C4-2B (cell line): ENCODE results near the gene NLGN1.

Experiments
- H3K27ac ChIP-seq: fragments of 450-650 bp; 2 replicates; pipeline ENCODE4 v1.5.1; 2017
- CTCF ChIP-seq: fragments of 450-650 bp; conservative IDR thresholded peaks from 2 replicates; pipeline ENCODE4 v1.5.1; 2017; ENCODE audit warnings: mild to moderate bottlenecking
- ZFX ChIP-seq: fragments of 450-650 bp; IDR thresholded peaks from 2 replicates; pipeline ENCODE4 v1.6.1; 2017

Gene NLGN1

GRCh38 chr3:174270841-174271240, 873.3 kb downstream of the NLGN1 start:
- TF ChIP-seq CTCF, result no peak
- TF ChIP-seq ZFX, result no peak
- no peak overlapping the region for H3K27ac ChIP-seq

GRCh38 chr3:174275336-174275735, 877.8 kb downstream of the NLGN1 start:
- no peak overlapping the region for H3K27ac ChIP-seq
- TF ChIP-seq CTCF, result no peak
- TF ChIP-seq ZFX, result no peak

- no peak for TF ChIP-seq ZFX
- no peak for TF ChIP-seq CTCF
- H3K27ac ChIP-seq, result no peak overlapping the region
Observed at GRCh38 chr3:174276826-174277225, 879.3 kb downstream of the NLGN1 start.

- TF ChIP-seq CTCF, result no peak
- no peak for TF ChIP-seq ZFX
- no peak overlapping the region for H3K27ac ChIP-seq
Observed at GRCh38 chr3:174278094-174278493, 880.5 kb downstream of the NLGN1 start.

- TF ChIP-seq ZFX (no peak), CTCF (no peak)
- H3K27ac ChIP-seq, result no peak overlapping the region
Observed at GRCh38 chr3:174280186-174280585, 882.6 kb downstream of the NLGN1 start.

GRCh38 chr3:174285242-174285864, 887.8 kb downstream of the NLGN1 start:
- H3K27ac ChIP-seq, result no peak overlapping the region
- no peak for TF ChIP-seq ZFX
- TF ChIP-seq CTCF, result no peak

GRCh38 chr3:174287705-174288104, 890.2 kb downstream of the NLGN1 start:
- TF ChIP-seq ZFX, result no peak
- no peak for TF ChIP-seq CTCF
- no peak overlapping the region for H3K27ac ChIP-seq
